GM19372 (cell line): Measurements from ENCODE around the gene UBALD1.
"Not testable (repeated sequence)": the region's sequence is repeated elsewhere in the genome, so short reads cannot be mapped to it uniquely, and the experiment has no call there.

Experiments used
- ATAC-seq: cut with Tn5 transposase; IDR thresholded peaks from one replicate; pipeline ENCODE4 v1.9.1; 2021; ENCODE audit warnings: mild to moderate bottlenecking, low read depth, moderate library complexity; ENCODE audit not compliant: unreplicated experiment

The UBALD1 gene

DNA sequence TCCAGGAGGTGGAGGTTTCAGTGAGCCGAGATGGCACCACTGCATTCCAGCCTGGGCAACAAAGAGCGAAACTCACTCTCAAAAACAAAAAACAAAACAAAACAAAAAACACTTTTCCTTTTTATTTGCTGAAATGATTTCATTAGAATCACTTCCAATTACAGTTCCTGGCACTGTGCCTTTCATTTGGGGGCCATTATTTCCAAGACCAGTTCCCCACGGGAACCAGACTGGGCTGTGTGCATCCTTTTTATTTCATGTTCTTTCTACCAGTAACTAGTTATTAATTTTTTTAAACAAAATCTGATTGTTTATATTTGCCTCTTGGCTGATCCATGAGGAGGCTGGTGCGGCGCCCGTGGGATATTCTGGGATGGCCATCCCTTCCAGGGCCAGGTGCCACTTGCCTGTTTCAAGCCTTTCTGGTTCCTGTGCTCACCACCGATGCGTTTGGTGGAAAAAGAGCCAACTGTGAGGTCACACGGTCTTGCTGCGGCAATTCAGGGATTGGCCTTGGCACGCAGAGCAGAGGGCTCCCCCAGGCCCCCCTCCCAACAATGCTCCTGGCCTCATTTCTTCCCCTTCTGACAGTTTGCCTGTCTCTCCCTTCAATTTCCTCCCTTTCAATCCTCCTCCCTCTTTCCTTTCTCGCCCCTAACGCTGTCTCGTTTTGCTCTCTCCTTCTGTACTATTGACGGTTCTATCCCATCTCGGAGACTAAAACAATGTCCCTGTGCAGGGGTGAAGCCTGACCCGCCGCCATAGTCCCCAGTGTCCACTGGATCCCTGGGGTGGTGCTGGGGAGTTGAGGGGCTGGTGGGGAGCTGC, 13.4 kb downstream of the UBALD1 start:
- ATAC-seq = no peak

DNA sequence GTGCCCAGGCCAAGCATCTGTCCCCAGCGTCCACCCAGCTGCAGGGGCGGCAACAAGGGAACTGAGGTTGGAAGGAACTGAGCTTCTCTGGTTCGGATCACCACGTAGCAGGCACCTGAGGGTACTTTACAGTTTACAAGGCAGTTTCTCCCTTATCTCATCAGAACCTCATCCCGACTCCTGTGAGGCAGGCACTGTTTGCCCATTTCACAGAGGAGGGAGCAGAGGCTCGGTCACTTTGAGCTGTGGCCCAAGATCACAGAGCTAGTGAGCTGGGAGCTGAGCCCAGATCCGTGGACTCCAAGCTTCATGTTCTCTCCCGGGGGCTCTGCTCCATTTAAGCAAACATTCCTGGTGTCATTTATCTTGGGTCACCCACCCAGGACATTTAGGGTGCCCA, 15.1 kb downstream of the UBALD1 start:
- no peak for ATAC-seq

DNA sequence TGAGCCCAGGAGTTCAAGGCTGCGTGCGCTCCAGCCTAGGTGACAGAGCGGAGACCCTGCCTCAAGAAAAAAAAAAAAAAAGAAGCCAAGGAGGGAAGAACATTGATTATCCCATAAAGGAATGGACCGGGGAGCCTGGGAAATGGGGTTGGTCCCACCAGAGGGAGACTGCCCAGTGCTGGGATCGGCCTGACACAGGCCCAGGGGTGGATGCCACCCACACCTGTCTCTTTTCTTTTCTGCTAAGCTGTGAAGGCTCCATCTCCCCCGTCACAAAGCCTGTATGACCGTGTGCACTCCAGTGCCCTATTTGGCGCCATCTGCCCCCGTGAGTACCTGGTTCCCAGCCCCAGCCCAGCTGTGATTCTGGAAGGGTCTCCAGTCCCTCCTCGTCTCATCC, 15.7 kb downstream of the UBALD1 start:
- no peak for ATAC-seq

DNA sequence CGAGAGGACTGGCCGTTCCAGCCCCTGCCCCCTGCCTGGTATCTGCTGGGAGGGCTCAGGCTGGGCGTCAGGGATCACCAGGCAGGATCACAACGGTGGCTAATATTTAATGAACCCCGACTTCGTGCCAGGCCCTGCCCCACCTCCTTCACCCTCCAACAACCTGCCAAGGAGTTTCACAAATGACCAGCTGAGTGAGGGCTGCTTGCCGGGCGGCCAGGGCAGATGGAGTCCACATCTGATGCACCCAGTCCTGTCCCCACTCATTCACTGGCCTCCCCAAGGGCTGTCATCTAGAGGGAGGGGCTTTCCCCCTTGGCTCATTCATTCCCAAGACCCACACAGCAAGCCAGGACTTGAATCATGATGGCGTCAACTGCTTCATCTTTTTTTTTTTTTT, 17.5 kb downstream of the UBALD1 start:
- no peak for ATAC-seq

DNA sequence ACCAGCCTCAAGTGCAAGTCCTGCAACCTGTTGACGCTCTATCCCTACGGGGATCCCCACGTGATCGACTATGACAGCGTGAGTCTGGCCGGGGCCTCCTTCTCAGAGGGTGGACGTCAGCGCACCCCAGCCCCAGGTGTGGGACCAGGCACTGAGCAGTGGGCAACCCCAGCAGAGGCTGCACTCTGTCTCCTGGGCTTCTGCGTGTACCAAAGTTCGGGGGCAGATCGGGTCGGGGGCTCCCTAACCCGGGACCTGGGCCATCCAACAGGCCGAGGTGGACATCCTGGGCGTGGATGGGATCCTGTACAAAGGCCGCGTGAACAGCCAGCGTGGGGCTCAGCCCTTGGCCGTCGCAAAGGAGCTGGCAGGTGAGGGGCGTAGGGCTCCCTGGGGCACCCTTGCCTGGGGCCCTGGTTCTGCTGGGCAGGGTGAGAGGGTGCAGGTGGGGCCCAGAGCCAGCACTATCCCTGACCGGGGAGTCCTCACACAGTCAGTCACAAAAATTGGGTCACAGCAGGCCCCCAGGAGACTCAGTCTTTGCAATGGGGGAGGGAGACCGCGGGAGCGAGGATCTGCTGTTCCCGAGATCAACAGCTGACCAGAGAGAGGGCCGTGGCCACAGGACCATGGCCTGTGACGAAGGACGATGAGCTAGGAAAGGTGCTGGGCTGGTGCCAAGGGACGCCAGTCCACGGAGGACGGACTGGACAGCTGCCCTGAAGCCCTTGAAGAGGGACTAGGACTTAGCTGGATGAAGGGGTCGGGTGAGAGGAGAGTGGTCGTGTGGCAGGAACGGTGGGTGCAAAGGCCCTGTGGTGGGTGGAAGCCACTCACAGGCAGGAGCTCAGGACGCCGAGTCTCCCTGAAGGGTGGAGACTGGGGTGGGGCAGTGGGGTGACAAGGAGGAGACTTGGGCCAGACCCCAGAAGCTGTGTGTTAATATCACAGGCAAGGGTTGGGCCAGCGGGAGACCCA, 20.0 kb downstream of the UBALD1 start:
- no peak for ATAC-seq

DNA sequence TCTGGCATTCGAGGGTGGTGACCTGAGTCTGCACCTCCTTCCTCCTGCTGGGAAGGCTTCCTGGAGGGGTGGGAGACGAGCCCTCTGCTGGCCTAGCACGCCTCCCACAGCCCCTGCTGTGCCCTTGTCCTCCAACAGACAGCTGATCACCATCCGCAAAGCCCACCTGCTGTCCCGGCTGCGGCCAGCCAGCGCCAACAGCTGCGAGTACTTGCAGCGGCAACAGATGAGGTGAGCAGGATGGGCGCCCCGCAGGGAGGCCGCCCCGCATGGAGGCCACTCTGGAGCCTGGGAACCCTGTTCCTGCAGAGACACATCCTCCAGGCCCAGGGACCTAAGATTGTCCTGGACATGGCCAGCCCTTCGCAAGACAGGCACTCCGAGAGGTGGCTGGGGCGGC, 21.6 kb downstream of the UBALD1 start:
- ATAC-seq = no peak

DNA sequence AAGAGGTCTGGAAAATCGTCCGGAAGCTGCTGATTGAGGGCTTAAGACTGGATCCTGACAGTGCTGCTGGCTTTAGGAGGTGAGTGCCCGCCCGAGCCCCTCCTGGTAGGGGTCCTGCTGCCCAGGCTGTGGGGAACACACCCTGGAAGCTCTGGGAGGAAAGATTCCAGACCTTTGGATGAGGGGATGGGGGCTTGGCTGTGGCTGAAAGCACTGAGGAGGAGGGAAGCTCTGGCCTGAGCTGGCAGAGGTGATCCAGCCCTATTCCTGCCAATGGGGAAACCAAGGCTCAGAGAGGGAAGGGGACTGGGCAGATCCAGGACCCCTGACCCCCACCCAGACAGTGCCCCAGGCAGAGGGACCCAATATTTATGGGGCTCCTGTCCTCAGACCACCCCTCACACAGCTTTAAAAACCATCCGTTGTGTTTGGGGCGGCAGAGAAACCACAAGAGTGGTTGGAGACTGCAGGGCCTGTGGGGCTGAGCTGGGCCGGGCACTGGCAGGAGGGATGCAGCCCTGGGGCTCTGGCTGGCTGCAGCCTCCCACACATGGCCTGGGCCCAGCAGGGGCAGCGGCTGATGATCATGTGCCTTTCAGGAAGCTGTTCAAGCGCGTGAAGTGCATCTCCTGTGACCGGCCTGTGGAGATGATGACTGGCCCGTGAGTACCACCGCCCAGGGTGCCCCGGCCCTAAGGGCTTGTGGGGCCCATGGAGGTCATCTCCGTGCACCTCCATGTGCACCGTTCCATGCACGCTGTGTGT, 22.8 kb downstream of the UBALD1 start:
- ATAC-seq = no peak

DNA sequence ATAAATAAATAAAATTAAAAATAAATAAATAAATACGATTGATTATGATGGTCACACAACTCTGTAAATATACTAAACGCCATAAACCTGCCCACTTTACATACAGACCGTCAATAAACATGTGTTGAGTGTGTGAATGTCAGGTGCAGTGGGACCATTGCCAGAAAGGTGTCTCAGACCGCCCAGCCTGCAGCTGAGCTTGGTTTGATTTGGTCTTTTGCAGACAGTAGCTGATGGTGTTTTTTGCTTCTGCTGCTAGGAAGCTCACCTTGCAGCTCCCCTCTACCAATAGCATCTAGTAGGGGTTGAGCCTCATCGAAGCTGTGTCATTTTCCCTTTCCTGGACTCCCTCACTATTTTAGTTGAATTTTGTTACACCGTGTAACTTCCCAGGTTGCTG, 23.5 kb downstream of the UBALD1 start:
- ATAC-seq = no peak

DNA sequence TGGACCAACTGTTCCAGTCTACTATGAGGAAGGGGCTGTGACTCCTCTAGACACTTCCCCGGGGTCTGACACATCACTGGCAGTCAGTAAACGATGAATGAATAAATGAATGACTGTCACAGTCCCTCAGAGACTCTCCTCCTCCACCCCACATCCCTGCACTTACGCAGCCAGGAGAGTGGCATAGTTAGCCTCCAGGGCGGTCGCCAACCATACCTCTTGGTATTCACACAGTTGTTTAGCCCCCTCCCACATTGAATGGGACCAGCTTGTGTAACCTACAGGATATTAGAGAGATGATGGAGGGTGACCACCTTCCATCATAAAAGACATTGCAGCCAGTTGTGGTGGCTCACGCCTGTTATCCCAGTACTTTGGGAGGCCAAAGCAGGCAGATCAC, 25.7 kb downstream of the UBALD1 start:
- ATAC-seq = no peak

DNA sequence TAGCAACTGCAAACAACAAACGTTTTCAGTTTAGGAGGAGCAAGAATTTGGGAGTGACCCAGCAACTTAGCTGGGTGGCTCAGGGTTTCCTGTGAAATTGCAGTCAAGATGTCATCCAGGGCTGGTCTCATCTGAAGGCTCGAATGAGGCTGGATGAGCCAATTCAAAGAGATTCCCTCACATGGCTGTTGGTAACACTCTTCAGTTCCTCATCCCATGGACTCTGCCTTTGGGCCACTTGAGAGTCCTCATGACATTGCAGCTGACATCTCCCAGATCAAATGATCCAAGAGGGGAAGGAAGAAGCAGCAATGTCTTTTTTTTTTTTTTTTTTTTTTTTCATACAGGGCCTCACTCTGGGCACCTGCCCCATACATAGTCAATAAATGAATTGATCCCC, 26.3 kb downstream of the UBALD1 start:
- ATAC-seq = no peak

DNA sequence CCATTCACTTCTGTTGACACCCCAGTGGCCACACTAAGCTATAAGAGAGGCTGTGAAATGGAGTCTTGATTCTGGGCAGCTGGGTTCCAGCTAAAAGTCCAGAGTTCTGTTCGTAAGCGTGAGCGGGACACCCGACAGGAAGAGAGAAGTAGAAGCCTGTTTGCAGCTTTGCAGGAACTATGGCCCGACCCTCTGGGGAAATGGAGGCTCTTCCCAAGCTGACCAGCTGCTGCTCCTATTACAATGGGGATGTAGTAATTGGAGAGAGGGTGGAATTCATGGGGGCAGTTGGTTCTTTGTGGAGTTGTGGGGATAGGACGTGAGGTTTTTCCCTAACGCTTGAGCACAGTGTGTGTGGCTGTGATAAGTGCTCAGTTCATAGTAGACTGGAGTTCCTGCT, 28.4 kb downstream of the UBALD1 start:
- no peak for ATAC-seq

DNA sequence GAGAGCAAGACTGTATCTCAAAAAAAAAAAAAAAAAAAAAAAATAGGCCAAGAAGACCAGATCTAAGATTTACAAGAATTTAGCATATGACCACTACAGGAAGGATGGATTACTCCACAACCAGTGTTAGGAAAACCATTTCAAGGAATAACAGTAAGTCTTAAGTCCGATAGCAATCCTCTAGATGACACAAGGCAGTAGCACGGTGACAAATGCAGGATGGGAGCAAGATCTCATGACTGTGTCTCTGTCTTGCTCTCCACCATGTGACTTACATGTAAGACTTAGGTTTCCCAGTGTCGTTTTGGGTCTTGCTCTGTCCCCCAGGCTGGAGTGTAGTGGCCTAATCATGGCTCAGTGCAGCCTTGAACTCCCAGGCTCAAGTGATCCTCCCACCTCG, 30.8 kb downstream of the UBALD1 start:
- ATAC-seq = no peak

DNA sequence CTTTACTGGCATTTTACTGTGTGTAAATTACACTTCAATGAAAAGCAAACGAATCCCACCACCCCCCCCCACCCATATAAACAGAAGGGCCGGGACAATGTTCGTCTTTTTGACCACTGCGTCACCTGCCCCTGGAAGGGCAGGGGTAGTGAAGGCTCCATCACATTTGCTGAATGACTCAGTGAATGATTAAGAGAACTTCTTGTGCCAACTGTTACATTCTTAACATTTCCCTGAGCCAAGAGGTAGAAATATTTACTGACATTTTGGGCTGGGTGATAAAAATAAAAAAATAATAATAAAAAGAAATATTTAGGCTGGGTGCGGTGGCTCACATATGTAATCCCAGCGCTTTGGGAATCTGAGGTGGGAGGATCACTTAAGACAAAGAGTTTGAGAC, 34.4 kb downstream of the UBALD1 start:
- ATAC-seq = no peak

DNA sequence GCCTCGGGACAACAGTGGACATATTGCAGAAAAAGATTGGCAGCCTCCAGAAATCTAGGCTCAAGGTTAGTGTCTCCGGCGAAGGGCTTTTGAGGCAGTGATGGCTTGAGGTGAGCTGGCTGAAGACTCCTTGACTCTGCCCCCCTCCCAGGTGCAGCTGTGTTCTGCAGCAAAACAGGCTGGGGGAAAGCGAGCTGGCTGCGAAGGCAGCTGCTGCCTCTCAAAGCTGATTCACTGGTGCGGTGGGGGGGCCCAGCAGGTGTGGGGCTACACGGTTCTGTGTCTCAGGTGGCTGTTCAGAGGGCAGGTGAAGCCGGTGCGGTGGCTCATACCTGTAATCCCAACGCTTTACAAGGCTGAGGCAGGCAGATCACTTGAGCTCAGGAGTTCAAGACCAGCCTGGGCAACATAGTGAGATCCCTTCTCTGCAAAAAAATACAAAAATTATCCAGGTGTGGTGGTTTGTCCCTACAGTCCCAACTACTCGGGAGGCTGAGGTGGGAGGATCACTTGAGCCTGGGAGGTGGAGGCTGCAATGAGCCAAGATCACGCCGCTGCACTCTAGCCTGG, 35.6 kb downstream of the UBALD1 start:
- no peak for ATAC-seq

DNA sequence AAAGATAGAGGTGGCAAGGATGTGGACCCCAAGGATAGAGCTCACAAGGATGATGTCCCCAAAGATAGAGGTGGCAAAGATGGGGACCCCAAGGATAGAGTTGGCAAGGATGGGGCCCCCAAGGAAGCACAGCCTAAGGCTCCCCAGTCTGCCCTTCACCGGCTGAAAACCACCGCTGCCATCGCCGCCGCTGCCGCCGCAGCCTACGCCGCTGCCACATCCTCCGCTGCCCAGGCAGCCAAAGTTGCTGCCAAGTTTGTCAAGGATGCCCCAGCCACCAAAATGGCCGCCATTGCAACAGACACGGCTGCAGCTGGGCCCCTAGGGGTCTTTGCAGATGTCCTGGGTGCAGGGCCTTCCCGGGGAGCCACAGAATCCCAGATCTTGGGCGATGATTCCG, 38.7 kb downstream of the UBALD1 start:
- no peak for ATAC-seq

DNA sequence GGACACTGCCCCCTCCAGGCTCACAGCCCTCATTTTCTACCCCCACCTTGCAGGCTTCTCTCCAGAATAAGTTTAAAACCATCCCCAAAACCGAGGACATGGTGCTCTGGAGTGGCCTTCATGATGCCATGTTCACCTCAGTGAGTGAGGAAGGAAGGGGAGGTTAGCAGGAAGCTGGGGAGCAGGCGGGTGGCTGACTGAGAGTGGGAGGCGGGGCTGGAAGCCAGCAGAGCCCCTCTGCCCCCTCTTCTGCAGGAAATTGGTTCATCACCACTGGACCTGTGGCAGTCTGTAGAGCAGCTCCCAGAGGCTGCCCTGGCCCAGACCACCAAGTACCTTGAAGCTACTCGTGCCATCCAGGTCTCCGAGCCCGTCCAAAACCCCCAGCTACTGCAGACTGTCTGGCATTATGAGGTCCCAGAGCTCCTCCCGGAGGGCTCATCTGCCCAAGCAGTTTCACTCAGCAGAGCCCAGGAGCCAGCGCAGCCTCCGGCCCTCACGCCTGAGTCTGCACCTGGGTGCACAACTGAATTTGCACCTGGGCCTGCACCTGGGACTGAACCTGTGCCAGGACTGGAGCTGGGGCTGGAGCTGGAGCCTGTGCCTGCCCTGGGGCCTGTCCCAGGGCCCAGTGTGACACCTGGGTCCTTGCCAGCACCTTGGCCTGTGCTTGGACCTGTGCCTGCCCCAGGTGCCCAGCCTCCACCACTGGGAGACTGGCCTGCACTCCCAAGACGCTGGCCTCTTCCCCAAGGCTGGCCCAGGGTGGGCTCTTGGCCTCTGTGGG, 39.6 kb downstream of the UBALD1 start:
- ATAC-seq = no peak

DNA sequence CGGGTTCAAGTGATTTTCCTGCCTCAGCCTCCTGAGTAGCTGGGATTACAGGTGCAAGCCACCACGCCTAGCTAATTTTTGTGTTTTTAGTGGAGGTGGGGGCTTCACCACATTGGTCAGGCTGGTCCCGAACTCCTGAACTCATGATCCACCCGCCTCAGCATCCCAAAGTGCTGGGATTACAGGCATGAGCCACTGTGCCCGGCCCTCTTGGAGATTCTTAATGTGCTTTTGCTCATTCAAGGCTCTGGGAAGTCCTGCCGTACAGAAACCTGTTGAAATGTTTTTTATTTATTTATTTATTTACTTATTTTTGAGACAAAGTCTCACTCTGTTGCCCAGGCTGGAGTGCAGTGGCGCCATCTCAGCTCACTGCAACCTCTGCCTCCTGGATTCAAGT, 40.8 kb downstream of the UBALD1 start:
- ATAC-seq = not testable (repeated sequence)

DNA sequence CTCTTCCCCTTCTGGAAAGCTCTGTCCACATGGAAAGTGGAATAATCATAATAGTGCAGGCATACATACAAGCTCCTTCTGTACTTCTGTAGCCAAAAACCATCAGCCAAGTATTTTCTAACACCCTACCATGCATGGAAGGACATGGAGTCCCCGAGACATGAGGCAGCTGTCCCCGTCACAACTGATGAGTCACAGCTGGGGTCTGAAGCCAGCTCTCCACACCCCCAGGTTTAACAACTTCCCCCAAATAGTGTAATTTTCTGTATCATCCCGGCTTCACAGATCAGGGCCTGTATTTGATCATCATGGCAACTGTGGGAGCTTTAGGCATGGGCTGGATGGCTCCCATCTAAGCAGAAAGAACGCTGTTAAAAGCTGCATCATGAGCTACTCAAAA, 42.0 kb downstream of the UBALD1 start:
- no peak for ATAC-seq

DNA sequence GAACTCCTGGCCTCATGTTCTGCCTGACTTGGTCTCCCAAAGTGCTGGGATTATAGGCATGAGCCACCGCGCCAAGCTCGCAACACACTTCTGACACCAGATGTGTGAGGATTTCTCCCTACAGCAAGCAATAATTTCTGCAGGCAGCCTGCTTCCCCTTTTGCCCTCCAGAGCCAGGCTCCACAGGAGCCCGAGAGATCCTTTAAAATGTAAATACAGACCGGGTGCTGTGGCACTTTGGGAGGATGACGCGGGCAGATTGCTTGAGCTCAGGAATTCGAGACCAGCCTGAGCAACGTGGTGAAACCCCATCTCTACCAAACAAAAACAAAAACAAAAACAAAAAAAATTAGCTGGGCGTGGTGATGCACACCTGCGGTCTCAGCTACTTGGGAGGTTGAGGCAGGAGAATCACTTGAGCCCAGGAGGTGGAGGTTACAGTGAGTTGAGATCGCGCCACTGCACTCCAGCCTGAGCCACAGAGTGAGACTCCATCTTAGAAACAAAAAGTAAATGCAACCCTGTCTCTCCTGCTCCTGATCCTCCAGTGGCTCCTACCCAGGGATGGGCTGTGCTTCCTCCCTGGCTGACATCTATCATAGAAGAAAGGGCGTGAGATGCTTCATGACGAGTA, 43.9 kb downstream of the UBALD1 start:
- ATAC-seq = no peak
